GM21576 (cell line): Measurements from ENCODE around the gene SPNS3.

Experiments used
- ATAC-seq: cut with Tn5 transposase; IDR thresholded peaks from one replicate; pipeline ENCODE4 v1.9.1; 2021; ENCODE audit warnings: mild to moderate bottlenecking, moderate library complexity; ENCODE audit not compliant: unreplicated experiment

SPNS3 gene, protein sequence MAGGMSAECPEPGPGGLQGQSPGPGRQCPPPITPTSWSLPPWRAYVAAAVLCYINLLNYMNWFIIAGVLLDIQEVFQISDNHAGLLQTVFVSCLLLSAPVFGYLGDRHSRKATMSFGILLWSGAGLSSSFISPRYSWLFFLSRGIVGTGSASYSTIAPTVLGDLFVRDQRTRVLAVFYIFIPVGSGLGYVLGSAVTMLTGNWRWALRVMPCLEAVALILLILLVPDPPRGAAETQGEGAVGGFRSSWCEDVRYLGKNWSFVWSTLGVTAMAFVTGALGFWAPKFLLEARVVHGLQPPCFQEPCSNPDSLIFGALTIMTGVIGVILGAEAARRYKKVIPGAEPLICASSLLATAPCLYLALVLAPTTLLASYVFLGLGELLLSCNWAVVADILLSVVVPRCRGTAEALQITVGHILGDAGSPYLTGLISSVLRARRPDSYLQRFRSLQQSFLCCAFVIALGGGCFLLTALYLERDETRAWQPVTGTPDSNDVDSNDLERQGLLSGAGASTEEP

DNA sequence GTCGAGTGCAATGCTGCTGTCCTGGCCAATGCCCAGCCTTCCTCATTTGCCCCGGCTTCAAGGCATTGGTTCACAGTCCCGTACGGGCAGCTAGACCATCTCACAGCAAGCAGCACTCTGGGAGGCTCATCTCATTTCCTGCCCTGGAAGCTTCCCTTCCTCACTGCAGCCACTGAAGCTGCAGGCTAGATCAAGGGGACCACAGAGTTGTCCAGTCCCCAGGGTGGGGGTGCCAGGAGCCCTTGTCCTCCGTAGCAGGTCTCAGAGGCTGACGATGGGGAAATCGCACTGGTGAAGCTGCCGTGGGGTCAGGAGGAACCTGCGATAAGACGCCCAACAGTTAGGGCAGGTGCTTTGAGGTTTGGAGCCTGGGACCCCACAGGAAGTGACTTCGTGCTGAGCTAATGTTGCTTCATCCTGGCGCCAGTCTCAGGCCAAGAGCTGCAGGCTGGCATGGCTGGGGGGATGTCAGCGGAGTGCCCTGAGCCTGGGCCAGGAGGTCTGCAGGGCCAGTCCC is at the start of gene SPNS3:
SPNS3 (plus strand) TSS at position 426 of the 517 bp plus-strand sequence; CDS start at position 454, 28 bp downstream.
- no peak for ATAC-seq

DNA sequence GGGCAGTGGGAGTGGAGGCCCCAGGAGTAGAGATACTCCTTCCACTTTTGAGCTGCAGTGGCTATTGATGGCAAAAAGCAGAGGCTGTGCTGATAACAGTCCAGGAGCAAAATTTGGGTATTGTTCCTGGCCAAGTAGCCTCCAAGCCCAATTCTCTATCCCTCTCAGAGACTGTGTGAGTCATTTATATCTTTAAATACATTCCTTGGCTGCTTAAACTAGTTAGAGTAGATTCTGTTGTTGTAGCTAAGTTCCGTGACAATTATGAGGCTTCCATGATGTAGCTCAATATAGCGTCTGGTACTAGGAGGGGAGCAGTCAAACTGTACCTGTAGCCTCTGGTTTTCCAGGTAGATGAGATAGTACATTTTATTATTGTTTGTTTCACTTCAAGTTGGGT is 47.3 kb upstream of the SPNS3 start:
- no peak for ATAC-seq

DNA sequence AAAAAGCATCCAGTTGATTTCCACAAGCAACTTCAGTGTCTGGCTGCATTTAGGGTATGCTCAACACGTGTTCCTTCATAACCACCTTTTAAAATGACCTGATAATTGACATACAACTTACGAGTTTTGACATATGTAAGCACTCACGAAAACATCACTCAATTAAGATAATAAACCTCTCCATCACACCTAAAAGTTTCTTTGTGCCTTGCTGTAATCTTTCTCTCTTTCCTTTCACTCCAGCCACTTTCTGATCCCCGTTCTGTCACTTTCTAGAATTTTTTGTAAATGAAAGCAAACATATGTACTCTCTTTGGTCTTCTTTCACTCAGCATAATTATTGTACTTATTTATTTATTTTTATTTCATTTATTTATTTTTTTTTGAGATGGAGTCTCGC is 46.6 kb upstream of the SPNS3 start:
- no peak for ATAC-seq

DNA sequence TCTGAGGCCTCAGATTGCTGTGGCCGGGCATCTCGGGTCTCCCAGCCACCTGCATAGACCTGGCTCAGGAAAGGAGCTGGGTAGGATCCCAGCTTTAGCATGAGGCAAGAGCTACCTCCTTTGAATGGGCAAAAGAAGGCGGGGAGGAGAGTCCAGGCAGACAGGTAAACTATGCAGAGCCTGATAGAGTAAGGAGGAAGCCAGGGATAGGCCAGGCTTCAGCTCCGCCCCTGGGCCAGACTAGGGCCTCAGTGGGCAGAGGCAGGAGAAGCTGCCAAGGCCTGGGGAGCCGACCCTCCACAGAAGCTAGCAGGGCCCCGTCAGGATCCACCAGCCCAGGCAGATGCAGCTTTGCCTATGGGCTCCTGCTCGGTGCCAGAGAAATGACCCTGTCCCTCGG is 44.7 kb upstream of the SPNS3 start:
- ATAC-seq: no peak

DNA sequence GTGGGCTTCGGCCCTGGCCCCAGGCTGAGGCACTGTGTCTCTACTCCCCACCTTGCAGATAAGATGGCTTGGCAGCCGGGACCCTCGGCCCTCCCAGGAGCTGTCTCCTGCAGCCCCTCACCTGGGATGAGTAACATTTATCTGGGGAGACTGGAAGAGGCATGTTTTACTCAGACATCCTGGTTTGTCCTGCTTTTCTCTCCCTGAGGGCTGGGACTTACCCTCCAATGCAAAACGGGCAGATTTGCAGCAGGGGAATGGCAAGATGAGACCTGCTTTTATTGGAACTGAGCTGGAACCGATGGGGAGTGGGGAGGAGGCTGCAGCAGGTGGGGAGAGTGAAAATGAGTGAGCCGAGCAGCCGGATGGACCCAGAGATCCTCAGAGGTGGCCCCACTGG is 39.9 kb upstream of the SPNS3 start:
- no peak for ATAC-seq

DNA sequence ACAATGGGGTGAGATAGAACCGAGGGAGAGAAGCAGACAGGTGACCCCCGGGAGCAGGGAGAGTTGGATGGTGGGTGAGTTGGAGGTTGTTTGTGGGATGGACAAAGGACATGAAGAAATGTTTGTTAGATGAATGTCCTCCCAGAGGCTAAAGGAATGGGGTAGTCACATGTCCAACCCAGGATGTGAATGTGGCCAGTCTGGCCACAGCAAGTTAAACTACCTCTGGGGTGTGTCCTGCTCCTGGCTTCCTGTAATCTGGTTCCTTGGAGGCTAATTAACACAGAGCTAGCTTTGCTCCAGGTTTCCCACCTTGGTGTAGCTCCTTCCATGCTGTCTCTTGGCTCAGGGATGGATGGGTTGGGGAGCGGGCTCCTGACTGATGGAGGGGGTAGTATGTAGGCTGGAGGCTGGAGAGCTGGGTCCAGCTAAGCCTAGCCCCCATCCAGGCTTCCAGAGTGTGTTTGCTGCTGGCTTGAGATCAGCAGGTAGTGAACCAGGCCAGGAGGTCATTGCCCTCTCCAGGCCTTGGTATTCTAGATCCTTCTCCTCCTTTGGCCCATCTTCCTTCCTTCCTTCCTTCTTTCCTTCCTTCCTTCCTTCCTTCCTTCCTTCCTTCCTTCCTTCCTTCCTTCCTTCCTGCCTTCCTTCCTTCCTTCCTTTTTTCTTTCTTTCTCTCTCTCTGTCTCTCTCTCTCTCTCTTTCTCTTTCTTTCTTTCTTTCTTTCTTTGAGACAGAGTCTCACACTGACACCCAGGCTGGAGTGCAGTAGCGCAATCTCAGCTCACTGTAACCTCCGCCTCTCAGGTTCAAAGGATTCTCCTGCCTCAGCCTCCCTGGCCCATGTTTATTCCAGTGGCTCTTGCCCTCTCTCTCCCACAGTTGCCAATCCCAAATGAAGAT is 39.3 kb upstream of the SPNS3 start:
- ATAC-seq: no peak

DNA sequence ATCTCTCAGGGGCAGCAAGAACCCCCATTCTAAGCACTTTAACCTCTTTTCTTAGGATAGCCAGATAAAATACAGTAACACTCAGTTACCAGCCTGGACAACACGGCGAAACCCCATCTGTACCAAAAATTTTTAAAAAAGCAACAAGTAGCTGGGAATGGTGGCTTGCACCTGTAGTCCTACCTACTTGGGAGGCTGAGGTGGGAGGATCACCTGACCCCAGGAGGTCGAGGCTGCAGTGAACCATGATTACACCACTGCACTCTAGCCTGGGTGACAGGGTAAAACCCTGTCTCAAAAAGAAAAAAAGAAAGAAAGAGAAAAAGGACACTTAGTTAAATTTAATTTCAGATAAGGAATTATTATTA is 38.6 kb upstream of the SPNS3 start:
- no peak for ATAC-seq

DNA sequence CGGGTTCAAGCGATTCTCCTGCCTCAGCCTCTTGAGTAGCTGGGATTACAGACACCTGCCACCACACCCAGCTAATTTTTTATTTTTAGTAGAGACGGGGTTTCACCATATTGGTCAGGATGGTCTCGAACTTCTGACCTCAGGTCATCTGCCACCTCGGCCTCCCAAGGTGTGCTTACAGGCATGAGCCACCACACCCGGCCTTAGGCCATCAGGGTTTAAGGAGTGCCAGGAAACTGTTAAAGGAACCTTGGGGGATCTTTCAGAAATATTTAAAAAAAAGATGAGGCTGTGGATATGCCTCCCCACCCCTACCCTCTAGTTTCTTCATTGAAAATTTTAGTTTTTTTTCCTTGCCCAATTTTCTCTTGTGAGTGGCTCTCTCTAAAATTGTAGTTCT is 35.9 kb upstream of the SPNS3 start:
- ATAC-seq: no peak

DNA sequence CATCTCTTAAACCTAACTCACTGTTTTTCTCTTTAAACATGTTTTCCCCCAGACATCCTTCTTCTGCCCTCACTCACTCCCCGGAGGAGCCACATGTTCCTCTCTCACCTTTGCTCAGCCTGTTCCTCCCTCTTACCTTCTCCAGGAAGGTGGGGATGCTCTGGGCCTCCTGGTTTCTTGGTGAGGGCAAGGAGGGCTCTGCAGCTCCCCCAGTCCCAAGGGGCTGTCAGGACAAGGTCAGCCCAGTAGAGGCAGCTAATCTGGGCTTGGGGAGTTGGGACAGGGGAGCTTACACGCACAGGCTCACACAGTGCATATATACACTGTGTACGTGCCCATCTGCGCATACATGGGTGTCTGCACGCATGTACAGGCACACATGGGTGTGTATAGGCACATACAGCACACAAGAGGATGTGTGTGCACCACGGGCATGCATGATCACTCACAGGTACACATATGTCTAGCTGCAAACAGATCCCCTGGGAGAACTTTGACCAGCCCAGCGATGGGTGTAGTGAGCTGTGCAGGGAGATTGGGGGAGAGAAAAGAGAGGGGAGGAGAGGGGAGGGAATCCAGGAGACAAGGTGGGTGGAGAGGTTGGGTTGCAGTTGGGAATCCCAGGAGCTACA is 28.6 kb upstream of the SPNS3 start:
- no peak for ATAC-seq

DNA sequence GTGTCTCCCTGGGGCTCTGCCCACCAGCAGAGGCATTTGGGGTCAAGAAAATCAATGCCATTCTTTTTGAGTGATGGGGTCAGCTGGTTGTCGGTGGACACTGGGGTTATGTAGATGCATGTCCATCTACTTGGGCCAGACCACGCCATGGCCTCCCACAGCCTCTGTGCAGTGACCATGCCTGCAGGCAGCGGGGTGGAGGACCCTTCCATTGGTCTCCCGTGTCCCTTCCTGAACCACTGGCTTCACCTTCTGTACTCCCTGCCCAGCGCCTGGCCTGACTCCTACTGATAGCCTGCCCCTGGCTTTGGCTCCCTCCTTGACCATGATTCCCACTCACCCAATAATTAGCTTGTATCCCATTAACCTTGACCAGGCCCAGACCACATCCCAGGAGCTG is 28.0 kb upstream of the SPNS3 start:
- no peak for ATAC-seq

DNA sequence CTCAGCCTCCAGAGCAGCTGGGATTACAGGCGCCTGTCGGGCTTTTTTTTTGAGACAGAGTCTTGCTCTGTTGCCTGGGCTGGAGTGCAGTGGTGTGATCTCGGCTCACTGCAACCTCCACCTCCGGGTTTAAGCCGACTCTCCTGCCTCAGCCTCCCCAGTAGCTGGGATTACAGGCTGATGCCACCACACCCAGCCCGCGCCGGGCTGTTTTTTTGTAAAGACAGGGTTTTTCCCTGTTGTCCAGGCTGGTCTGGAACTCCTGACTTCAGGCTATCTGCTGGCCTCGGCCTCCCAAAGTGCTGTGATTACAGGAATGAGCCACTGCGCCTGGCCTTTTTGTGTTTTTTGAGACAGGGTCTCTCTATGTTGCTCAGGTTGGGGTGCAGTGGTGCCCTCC is 27.4 kb upstream of the SPNS3 start:
- ATAC-seq: no peak

DNA sequence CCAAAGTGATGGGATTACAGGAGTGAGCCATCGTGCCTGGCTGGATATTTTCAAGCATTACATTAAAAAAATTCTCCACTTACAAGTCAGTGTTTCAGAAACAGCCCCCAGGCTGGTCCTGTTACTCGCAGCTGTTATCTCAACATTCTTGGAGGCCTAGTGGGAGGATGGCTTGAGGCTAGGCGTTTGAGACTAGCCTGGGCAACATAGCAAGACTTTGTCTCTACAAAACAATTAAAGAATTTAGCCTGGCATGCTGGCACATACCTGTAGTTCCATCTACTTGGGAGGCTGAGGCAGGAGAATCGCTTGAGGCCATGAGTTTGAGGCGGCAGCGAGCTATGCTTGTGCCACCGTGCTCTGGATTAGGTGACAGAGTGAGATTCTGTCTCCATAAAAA is 26.5 kb upstream of the SPNS3 start:
- no peak for ATAC-seq

DNA sequence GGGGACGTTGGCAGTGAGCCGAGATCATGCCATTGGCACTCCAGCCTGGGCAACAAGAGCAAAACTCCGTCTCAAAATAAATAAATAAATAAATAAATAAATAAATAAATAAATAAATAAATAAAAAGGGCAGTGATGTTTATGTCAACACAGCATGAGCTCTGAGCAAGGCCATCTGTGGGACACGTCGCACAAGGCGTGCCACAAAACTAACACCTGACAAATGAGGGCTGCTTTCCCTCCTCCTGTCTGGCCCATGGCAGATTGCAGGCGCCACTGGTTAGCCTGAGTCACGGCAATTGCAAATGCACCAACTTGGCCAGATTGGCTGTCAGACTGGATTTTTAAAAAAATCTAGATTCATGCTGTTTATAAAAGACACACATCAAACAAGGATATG is 25.9 kb upstream of the SPNS3 start:
- no peak for ATAC-seq

DNA sequence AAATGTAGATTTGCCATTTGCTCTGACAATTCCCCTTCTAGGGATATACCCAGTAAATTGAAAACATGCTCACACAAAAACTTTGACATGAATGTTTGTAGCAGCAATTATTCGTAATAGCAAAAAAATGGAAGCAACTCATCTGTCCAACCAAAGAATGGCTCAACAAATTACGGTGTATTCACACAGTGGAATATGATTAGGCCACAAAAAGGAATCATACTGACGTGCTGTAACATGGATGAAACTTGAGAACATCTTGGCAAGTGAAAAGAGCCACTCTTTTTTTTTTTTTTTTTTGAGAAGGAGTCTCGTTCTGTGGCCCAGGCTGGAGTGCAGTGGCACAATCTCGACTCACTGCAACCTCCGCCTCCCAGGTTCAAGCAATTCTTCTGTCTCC is 24.1 kb upstream of the SPNS3 start:
- ATAC-seq: no peak

DNA sequence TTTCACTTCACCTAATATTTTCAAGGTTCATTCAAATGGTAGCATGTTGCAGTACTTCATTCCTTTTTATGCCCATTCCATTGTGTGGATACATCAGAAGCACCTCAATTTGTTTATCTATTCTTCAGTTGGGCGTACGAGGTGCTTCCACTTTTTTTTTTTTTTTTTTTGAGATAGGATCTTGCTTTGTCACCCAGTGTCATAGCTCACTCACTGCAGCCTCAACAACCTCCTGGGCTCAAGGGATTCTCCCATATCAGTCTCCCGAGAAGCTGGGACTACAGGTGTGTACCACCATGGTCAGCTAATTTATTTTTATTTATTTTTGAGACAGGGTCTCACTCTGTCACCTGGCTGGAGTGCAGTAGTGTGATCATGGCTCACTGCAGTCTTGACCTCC is 22.5 kb upstream of the SPNS3 start:
- no peak for ATAC-seq

DNA sequence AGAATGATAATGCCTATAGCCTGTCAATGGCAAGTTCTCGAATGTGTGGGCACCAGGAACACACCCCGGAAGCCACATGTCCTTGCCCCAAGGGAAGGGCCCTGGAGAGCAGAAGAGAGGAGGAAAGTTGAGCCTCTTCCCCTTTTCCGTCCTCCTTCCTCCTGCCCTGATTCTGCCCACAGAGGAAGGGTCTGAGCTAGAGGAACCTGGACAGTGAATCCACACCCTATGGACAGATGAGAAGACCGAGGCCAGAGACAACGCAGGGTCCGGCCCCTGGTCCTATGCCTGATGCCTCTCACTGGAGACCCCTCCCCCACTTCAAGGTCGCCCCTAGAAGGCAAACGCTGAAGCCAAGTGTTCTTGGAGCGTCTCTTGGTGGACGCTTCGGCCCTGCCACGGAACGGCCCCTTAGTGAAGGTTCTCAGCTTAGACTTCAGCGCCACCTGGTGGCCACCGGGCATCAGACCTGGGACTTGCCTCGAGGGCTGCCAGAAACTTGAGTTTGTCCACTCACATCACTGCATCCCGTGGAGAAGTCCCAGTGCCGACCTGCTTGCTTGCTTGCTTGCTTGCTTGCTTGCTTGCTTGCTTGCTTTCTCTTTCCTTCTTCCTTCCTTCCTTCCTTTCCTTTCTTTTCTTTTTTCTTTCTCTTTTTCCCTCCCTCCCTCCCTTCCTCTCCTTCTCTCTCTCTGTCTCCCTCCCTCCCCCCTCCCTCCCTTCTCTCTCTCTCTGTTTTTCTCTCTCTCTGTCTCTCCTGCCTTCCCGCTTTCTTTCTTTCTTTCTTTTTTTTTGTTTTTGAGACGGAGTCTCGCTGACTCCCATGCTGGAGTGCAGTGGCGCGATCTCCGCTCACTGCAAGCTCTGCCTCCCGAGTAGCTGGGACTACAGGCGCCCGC is 20.6 kb upstream of the SPNS3 start:
- peak; percentile 56 for ATAC-seq

DNA sequence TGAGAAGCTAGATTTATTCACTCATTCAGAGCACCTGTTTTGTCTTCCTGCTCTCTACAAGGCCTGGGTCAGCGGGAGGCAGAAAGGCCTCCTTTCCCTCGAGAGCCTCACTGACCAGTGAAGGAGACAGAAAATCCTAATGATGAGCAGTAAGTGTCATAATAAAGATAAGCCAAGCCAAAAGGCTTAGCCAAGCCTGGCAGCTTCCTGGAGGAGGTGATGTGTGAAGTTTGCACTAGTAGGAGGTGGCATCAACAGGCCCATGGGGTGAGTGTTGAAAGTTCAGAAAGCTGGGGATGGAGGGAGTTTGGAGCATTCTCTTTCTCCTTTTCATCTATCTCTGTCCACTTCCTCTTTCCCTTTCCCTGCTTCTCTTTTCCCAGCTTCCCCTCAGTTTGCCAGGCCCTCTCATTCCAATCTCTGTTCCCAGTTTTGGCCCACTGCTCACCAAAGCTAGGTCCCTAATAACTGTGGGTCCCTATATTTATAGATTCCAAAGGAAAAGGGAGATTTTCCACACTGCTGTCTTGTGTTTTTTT is 16.5 kb upstream of the SPNS3 start:
- no peak for ATAC-seq

DNA sequence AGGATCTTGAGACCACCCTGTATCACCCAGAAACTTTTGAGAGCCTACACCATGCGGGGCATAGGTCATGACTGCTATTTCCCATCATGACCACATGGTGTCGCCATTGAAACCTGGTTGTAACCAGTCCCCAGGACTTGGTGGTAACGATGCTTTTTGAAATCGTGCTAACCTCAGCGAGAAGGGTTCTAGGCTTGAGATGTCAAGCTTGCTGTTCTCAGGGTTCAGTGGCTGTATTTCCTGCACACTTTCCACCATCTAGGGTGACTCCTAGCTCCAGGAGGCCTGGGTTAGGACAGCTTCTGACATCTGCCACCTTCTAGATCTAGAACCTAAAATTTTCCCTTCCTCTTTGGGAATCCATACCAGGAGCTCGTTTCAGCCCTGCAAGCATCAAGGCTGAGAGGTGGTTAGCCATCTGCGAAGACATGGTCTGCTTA is 13.0 kb upstream of the SPNS3 start:
- no peak for ATAC-seq

DNA sequence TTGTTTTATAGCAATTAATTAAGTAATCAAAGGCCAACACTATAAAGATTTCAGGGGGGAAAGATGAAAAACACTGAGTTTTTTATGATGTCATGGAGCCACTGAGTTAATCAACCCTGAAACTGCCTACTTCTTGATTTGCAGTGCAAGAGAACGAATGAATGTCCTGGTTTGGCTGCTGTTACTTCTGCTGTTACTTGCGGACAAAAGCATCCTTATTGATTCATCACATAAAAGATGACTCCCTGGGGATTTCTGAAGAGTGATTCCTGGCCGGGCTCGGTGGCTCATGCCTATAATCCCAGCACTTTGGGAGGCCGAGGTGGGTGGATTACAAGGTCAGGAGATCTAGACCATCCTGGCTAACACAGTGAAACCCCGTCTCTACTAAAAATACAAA is 10.9 kb upstream of the SPNS3 start:
- no peak for ATAC-seq

DNA sequence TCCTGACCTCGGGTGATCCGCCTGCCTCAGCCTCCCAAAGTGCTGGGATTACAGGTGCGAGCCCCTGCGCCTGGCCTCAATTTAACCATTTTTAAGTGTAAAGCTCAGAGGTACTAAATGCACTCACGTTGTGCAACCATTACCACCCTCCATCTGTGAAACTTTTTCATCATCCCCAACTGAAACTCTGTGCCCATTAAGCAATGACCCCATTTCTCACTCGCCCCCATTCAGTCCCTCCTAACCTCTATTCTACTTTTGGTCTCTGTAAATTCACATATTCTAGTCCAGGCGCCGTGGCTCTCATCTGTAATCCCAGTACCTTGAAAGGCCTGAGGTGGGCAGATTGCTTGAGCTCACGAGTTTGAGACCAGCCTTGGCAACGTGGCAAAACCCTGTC is 8.3 kb upstream of the SPNS3 start:
- ATAC-seq: no peak
